MCF 10A (cell line): ENCODE measurements around the gene APCDD1L. TPM values are rescaled to one million over a fixed set of nuclear protein-coding genes. Genes with fewer than 3 reads are reported as not detected.

Experiments
- BruUV-seq: library from RNA; stranded (reverse); fragments of 400-500 nt; replicated peaks from 2 replicates; lab custom pipeline; 2021; lab: Mats Ljungman, UMichigan
- CTCF ChIA-PET: fragments of 300-600 bp; sonication (Branson Sonifier 250); formaldehyde crosslinking; extraction: SDS; loops from one replicate; lab custom pipeline; 2021; ENCODE audit warnings: antibody characterized with exemption, inconsistent platforms; lab: Yijun Ruan, JAX
- POLR2A ChIA-PET: fragments of 300-600, 350-650 bp; sonication (Branson Sonifier 250); formaldehyde crosslinking; extraction: SDS; loops from one replicate; lab custom pipeline; 2020; ENCODE audit warnings: antibody characterized with exemption, inconsistent platforms; lab: Yijun Ruan, JAX
- DNase-seq: peaks from one replicate; pipeline ENCODE4 v3.0.0-alpha.2; 2018; ENCODE audit not compliant: unreplicated experiment
- H3K27ac Mint-ChIP-seq: one replicate; pipeline ENCODE4 v1.8.0; 2022; ENCODE audit warnings: mild to moderate bottlenecking, low read depth, mixed read lengths; ENCODE audit not compliant: unreplicated experiment
- H3K27me3 Mint-ChIP-seq: one replicate; pipeline ENCODE4 v1.8.0; 2022; ENCODE audit warnings: mixed read lengths; ENCODE audit not compliant: insufficient read depth, unreplicated experiment
- H3K36me3 Mint-ChIP-seq: one replicate; pipeline ENCODE4 v1.8.0; 2022; ENCODE audit warnings: mild to moderate bottlenecking, moderate library complexity, mixed read lengths; ENCODE audit not compliant: insufficient read depth, unreplicated experiment
- H3K4me1 Mint-ChIP-seq: one replicate; pipeline ENCODE4 v1.8.0; 2022; ENCODE audit warnings: mixed read lengths; ENCODE audit not compliant: insufficient read depth, unreplicated experiment
- H3K4me3 Mint-ChIP-seq: one replicate; pipeline ENCODE4 v1.8.0; 2022; ENCODE audit warnings: mild to moderate bottlenecking, moderate library complexity, mixed read lengths; ENCODE audit not compliant: unreplicated experiment
- H3K9me3 Mint-ChIP-seq: one replicate; pipeline ENCODE4 v1.8.0; 2022; ENCODE audit warnings: mixed read lengths; ENCODE audit not compliant: unreplicated experiment
- intact Hi-C: fragments of 100-400 bp; cut with micrococcal nuclease; formaldehyde crosslinking; loops from 2 replicates; pipeline ENCODE4 v1.14.1; 2022
- total RNA-seq: library from RNA; stranded (reverse); gene quantifications from 2 replicates; pipeline ENCODE4 v1.2.3, GENCODE V29; 2022
- TF ChIP-seq, protein P1 (sequence below): fragments of 200-600 bp; IDR thresholded peaks from one replicate; pipeline ENCODE4 v1.8.0; 2022; ENCODE audit warnings: antibody characterized with exemption, mild to moderate bottlenecking; ENCODE audit not compliant: unreplicated experiment

Gene APCDD1L
- total RNA-seq, 1 experiment from 2014 or later, result 0.86 TPM

DNA sequence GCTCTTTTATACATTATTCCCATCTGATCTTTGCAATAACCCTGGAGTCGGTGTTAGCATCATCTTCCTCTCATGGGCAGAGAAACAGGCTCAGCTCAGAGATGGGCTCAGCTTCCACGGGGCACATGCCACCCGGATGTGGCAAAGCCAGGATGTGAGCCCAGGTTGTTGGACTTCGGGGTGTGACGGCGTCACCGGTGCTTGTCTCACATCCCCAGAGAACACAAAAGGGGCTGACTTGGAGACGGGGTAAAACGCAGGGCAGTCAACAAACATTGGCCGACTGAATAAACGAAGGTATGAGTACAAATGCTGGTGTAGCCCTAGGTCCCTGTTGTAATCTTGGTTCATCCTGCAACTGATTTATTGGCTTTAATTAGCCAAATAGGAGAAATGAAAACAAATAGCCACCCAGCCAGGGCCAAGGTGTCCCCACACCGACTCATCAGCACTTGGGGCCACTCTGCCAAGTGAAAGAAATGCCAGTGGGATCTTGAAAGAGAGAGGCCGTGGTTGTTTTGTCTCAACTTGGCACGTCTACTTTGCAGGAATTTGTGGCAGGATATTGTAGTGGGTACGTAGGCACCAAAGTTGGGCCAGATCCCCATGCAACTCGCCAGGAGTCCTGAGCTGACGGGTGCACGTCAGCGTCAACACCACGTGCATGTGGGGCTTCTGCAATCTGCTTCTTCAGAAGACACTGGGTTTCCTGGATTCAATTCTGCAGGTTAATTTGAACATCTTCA, 42.8 kb downstream of the APCDD1L start:
- POLR2A ChIA-PET, result no interaction called here
- peaks cover 11% of the 10 kb centered on the region for H3K9me3 Mint-ChIP-seq
- intact Hi-C loops, result no loop called here
- no peaks in the 10 kb centered on the region for H3K27me3 Mint-ChIP-seq
- H3K36me3 Mint-ChIP-seq, result no peaks in the 10 kb centered on the region
- no peak overlapping the region for H3K27ac Mint-ChIP-seq
- CTCF ChIA-PET, result interaction anchor here (1.2 kb wide), 1 partner anchor 24 kb away, joined by 4 read pairs; no protein-coding TSS in a partner anchor
- no TSS peak for BruUV-seq
- H3K4me1 Mint-ChIP-seq, result no peaks in the 10 kb centered on the region
- TF ChIP-seq, protein P1, sequence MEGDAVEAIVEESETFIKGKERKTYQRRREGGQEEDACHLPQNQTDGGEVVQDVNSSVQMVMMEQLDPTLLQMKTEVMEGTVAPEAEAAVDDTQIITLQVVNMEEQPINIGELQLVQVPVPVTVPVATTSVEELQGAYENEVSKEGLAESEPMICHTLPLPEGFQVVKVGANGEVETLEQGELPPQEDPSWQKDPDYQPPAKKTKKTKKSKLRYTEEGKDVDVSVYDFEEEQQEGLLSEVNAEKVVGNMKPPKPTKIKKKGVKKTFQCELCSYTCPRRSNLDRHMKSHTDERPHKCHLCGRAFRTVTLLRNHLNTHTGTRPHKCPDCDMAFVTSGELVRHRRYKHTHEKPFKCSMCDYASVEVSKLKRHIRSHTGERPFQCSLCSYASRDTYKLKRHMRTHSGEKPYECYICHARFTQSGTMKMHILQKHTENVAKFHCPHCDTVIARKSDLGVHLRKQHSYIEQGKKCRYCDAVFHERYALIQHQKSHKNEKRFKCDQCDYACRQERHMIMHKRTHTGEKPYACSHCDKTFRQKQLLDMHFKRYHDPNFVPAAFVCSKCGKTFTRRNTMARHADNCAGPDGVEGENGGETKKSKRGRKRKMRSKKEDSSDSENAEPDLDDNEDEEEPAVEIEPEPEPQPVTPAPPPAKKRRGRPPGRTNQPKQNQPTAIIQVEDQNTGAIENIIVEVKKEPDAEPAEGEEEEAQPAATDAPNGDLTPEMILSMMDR, result no peak
- DNase-seq, result no peak
- no peak overlapping the region for H3K4me3 Mint-ChIP-seq

DNA sequence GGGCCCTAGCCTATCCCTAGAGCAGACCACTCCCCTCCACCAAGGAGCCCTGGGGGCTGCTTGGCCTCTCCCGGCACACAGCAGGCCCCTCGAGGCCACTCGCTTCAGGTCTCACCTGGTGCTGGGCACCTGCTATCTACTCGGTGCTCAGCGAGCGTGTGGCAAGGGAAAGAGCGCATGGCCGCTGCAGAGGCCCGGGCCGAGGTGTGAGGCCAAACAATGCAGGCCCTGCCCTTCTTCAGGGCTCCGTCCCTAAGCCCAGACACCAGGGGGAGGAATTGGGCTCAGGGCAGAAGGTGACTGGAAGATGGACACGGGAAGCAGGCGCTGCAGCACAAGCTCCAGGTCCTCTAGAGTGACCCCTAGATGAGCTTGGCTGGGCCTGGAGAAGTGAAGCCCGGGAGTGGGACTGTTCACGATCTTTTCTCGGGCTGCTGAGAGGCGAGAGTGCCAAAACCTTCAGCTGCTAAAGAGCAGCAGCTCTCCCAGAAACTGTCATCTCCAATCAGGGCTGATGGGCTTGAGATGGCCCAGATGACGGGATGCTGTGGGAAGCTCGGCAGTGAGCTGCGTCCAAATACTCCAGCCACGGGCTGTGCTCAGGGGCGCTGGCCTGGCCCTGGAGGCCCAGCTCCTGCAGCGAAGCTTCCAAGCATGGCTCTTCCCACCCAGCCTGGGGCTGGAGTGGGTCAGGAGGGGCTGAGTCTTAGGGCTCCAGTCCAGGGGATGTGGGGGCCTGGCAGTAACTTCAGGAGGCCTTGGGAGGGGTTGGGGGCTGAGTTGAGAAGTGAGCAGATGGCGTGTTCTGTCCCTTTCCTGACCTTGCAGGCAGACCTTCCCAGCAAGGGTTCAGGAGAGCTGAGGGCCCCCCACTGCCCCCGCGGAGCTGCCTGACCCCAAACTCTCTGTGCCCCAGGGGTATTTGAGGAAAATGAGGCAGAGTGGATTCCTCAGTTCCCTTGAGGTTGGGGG, 43.7 kb downstream of the APCDD1L start:
- CTCF ChIA-PET, result interaction anchor here (0.7 kb wide), 2 partner anchors 261 to 696 kb away, joined by 3 read pairs; no protein-coding TSS in a partner anchor
- intact Hi-C loops, result no loop called here
- Mint-ChIP-seq H3K27ac (no peak overlapping the region), H3K9me3 (peaks cover under 1% of the 10 kb centered on the region), H3K4me3 (no peak overlapping the region), H3K4me1 (no peaks in the 10 kb centered on the region), H3K36me3 (no peaks in the 10 kb centered on the region), H3K27me3 (no peaks in the 10 kb centered on the region)
- TF ChIP-seq, protein P1, result no peak
- BruUV-seq, result no TSS peak
- POLR2A ChIA-PET, result interaction anchor here (0.6 to 0.7 kb wide), 2 partner anchors 40 to 1059 kb away, joined by 3 read pairs; no protein-coding TSS in a partner anchor
- no peak for DNase-seq

DNA sequence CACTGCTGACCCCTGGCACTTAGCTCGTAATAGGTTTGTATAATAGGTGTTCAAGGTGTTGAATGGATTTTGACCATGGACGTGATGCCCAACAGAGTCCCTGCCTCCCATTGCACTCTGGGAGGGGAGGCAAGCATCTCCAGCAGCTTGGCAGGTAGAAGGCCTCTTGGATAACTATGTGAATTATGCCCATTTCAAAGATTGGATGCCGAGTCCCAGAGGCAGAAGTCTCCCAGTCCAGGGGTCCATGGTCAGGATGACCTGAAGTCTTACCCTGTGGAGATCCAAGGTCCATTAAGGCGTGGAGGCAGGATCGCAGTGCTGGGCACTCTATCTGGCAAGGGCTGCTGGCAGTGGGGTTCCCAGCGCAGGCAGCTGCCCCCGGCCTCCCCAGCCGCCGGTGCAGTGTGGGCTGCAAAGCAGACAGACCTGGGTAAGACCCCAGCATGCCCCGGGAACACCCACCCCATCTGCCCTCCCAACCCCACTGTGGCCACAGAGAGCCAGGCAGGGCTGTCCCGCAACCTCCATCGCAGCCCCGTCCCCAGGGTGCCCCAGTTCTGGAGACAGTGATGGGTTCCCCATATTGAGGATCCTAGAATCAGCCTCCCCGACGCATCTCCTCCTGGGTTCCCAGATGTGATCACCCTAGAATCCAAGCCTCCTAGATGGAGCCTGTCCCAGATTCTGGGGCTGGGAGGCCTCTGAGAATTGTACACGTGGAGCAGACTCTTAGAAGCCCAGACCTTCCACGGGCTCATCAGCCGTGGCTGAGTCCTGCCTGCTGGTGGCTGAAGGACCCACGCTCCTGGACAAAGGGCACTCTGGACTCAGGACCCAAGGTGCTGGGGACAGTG, 44.6 kb downstream of the APCDD1L start:
- Mint-ChIP-seq H3K4me3 (no peak overlapping the region), H3K4me1 (no peaks in the 10 kb centered on the region), H3K27ac (no peak overlapping the region), H3K36me3 (no peaks in the 10 kb centered on the region), H3K27me3 (no peaks in the 10 kb centered on the region), H3K9me3 (no peaks in the 10 kb centered on the region)
- no peak for DNase-seq
- intact Hi-C loops, result no loop called here
- BruUV-seq, result no TSS peak
- TF ChIP-seq, protein P1, result no peak
- ChIA-PET CTCF (interaction anchor here (0.6 to 0.9 kb wide), 2 partner anchors 11 to 28 kb away, joined by 3 read pairs; no protein-coding TSS in a partner anchor), POLR2A (no interaction called here)
